ENCODE measurements around the gene ASPSCR1.

Gene ASPSCR1

GRCh38 chr17:81934098-81934757 lies 43.2 kb upstream of the ASPSCR1 start:
- TF ChIP-seq JUND (IDR thresholded peaks at IDR 0.05; ENCODE audit: low read depth), result no peak
- in situ Hi-C loops (cut with HindIII; ENCODE audit: low pct_unique_long_range_greater_than_20kb, low sequenced_read_pairs), result no loop called here
- no peak for DNase-seq (ENCODE audit: low read depth in 1 of 2, low spot score in 1 of 2)

GRCh38 chr17:81934850-81935708 lies 42.4 kb upstream of the ASPSCR1 start:
- in situ Hi-C loops (cut with HindIII; ENCODE audit: low pct_unique_long_range_greater_than_20kb, low sequenced_read_pairs), result no loop called here
- DNase-seq (ENCODE audit: low read depth in 1 of 2, low spot score in 1 of 2), result no peak
- TF ChIP-seq JUND (IDR thresholded peaks at IDR 0.05; ENCODE audit: low read depth), result no peak

- in situ Hi-C loops (cut with HindIII; ENCODE audit: low pct_unique_long_range_greater_than_20kb, low sequenced_read_pairs), result no loop called here
- TF ChIP-seq JUND (IDR thresholded peaks at IDR 0.05; ENCODE audit: low read depth), result no peak
- no peak for DNase-seq (ENCODE audit: low read depth in 1 of 2, low spot score in 1 of 2)
These were observed 41.7 kb upstream of the ASPSCR1 start for GRCh38 chr17:81935709-81936084.

GRCh38 chr17:81939218-81939617 lies 38.2 kb upstream of the ASPSCR1 start:
- in situ Hi-C loops (cut with HindIII; ENCODE audit: low pct_unique_long_range_greater_than_20kb, low sequenced_read_pairs), result no loop called here

GRCh38 chr17:81939881-81940385 lies 37.5 kb upstream of the ASPSCR1 start:
- in situ Hi-C loops (cut with HindIII; ENCODE audit: low pct_unique_long_range_greater_than_20kb, low sequenced_read_pairs), result no loop called here
- TF ChIP-seq JUND (IDR thresholded peaks at IDR 0.05; ENCODE audit: low read depth), result no peak
- no peak for DNase-seq (ENCODE audit: low read depth in 1 of 2, low spot score in 1 of 2)

More at GRCh38 chr17:81939218-81939617, 38.2 kb upstream of the ASPSCR1 start:
- TF ChIP-seq JUND (IDR thresholded peaks at IDR 0.05; ENCODE audit: low read depth), result no peak
- no peak for DNase-seq (ENCODE audit: low read depth in 1 of 2, low spot score in 1 of 2)

- in situ Hi-C loops (cut with HindIII; ENCODE audit: low pct_unique_long_range_greater_than_20kb, low sequenced_read_pairs), result no loop called here
- no peak for DNase-seq (ENCODE audit: low read depth in 1 of 2, low spot score in 1 of 2)
- TF ChIP-seq JUND (IDR thresholded peaks at IDR 0.05; ENCODE audit: low read depth), result no peak
These were observed 36.6 kb upstream of the ASPSCR1 start for GRCh38 chr17:81940538-81941483.

- in situ Hi-C loops (cut with HindIII; ENCODE audit: low pct_unique_long_range_greater_than_20kb, low sequenced_read_pairs), result no loop called here
- no peak for TF ChIP-seq JUND (IDR thresholded peaks at IDR 0.05; ENCODE audit: low read depth)
- DNase-seq (ENCODE audit: low read depth in 1 of 2, low spot score in 1 of 2), result no peak
These were observed 35.8 kb upstream of the ASPSCR1 start for GRCh38 chr17:81941484-81942166.

- TF ChIP-seq JUND (IDR thresholded peaks at IDR 0.05; ENCODE audit: low read depth), result no peak
- no peak for DNase-seq (ENCODE audit: low read depth in 1 of 2, low spot score in 1 of 2)
- in situ Hi-C loops (cut with HindIII; ENCODE audit: low pct_unique_long_range_greater_than_20kb, low sequenced_read_pairs), result no loop called here
These were observed 35.3 kb upstream of the ASPSCR1 start for GRCh38 chr17:81942167-81942553.

GRCh38 chr17:81944858-81945257 lies 32.6 kb upstream of the ASPSCR1 start:
- in situ Hi-C loops (cut with HindIII; ENCODE audit: low pct_unique_long_range_greater_than_20kb, low sequenced_read_pairs), result no loop called here
- TF ChIP-seq JUND (IDR thresholded peaks at IDR 0.05; ENCODE audit: low read depth), result no peak
- no peak for DNase-seq (ENCODE audit: low read depth in 1 of 2, low spot score in 1 of 2)

- in situ Hi-C loops (cut with HindIII; ENCODE audit: low pct_unique_long_range_greater_than_20kb, low sequenced_read_pairs), result no loop called here
- TF ChIP-seq JUND (IDR thresholded peaks at IDR 0.05; ENCODE audit: low read depth), result no peak
- no peak for DNase-seq (ENCODE audit: low read depth in 1 of 2, low spot score in 1 of 2)
These were observed 30.2 kb upstream of the ASPSCR1 start, which contains the start of gene MYADML2 for GRCh38 chr17:81947189-81947588. Gene MYADML2, minus strand, starts transcription at chr17:81947233. Its CDS starts 5,492 bp downstream, at chr17:81941741.

GRCh38 chr17:81948635-81949378 lies 28.6 kb upstream of the ASPSCR1 start:
- TF ChIP-seq JUND (IDR thresholded peaks at IDR 0.05; ENCODE audit: low read depth), result no peak
- in situ Hi-C loops (cut with HindIII; ENCODE audit: low pct_unique_long_range_greater_than_20kb, low sequenced_read_pairs), result no loop called here
- no peak for DNase-seq (ENCODE audit: low read depth in 1 of 2, low spot score in 1 of 2)
